Colonic mucosa (tissue), 4 donors: ENCODE measurements around the gene WDR90. TPM values are rescaled to one million over a fixed set of nuclear protein-coding genes. Genes with fewer than 3 reads are reported as not detected.

Experiments used
- DNase-seq: peaks from one replicate; pipeline ENCODE4 v3.0.0-alpha.2; 2020
- H3K27ac ChIP-seq: fragments of 200-600 bp; one replicate; pipeline ENCODE4 v1.8.0; 2021
- H3K27me3 ChIP-seq: fragments of 200-600 bp; one replicate; pipeline ENCODE4 v1.8.0; 2021
- H3K36me3 ChIP-seq: fragments of 200-600 bp; one replicate; pipeline ENCODE4 v1.8.0; 2021
- H3K4me1 ChIP-seq: fragments of 200-600 bp; one replicate; pipeline ENCODE4 v1.8.0; 2021; ENCODE audit warnings: mild to moderate bottlenecking
- H3K4me3 ChIP-seq: fragments of 200-600 bp; one replicate; pipeline ENCODE4 v1.8.0; 2021
- H3K9ac ChIP-seq, 2 donors: one replicate each; pipeline ENCODE4 v1.7.0; 2013; ENCODE audit warnings: control low read depth in 2 of 2, low read depth in 2 of 2, low read length in 2 of 2
- H3K9me3 ChIP-seq: fragments of 200-600 bp; one replicate; pipeline ENCODE4 v1.8.0; 2021
- intact Hi-C: fragments of 100-400 bp; cut with DNase I; formaldehyde crosslinking; loops from one replicate; pipeline ENCODE4 v1.14.1; 2022
- total RNA-seq, 2 donors: library from RNA; stranded (reverse); fragmentation: NEBNext Ultra II Directional in 1 of 2; extraction: Animal tissue kit (Norgen Biotek cat#: 25700) in 1 of 2; gene quantifications; one replicate each; pipeline ENCODE4 v1.2.1, GENCODE V29; 2021
- TF ChIP-seq, protein P1 (sequence below): fragments of 200-600 bp; IDR thresholded peaks from one replicate; pipeline ENCODE4 v1.8.0; 2022; ENCODE audit warnings: antibody characterized with exemption, mild to moderate bottlenecking
- donor health status: healthy.
- donor health status: DM: no; HTN: no; CAD: no.
- donor health status: DM: no; HTN: no; CAD: no.

Gene WDR90
- total RNA-seq, 2 donors from 2014 or later: 25.1 to 122 TPM

DNA sequence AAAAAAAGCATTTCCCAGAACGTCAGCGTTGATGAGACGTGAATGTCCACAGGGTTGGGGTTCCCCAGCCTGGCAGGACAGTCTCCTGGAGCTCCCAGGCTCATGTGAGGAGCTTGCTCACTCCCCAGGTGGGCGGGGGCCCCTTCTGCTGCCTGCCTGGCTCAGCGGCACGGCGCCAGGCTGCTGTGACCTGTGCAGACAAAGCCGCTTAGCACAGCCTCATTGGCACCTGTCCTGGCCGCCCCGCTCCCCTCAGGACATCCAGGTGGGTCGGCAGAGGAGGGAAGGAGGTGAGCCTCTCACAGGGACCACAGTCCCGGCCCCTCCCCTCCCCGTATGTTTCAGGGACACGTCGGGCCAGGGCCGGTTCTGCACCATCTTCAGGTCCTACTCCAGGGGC lies 31.3 kb upstream of the WDR90 start:
- no peak overlapping the region for H3K4me3 ChIP-seq
- TF ChIP-seq, protein P1, sequence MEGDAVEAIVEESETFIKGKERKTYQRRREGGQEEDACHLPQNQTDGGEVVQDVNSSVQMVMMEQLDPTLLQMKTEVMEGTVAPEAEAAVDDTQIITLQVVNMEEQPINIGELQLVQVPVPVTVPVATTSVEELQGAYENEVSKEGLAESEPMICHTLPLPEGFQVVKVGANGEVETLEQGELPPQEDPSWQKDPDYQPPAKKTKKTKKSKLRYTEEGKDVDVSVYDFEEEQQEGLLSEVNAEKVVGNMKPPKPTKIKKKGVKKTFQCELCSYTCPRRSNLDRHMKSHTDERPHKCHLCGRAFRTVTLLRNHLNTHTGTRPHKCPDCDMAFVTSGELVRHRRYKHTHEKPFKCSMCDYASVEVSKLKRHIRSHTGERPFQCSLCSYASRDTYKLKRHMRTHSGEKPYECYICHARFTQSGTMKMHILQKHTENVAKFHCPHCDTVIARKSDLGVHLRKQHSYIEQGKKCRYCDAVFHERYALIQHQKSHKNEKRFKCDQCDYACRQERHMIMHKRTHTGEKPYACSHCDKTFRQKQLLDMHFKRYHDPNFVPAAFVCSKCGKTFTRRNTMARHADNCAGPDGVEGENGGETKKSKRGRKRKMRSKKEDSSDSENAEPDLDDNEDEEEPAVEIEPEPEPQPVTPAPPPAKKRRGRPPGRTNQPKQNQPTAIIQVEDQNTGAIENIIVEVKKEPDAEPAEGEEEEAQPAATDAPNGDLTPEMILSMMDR: no peak
- H3K4me1 ChIP-seq: no peaks in the 10 kb centered on the region
- H3K9me3 ChIP-seq: no peaks in the 10 kb centered on the region
- no peak overlapping the region for H3K9ac ChIP-seq
- intact Hi-C loops: no loop called here
- H3K36me3 ChIP-seq: no peaks in the 10 kb centered on the region
- DNase-seq: no peak
- H3K27me3 ChIP-seq: no peaks in the 10 kb centered on the region
- no peak overlapping the region for H3K27ac ChIP-seq

DNA sequence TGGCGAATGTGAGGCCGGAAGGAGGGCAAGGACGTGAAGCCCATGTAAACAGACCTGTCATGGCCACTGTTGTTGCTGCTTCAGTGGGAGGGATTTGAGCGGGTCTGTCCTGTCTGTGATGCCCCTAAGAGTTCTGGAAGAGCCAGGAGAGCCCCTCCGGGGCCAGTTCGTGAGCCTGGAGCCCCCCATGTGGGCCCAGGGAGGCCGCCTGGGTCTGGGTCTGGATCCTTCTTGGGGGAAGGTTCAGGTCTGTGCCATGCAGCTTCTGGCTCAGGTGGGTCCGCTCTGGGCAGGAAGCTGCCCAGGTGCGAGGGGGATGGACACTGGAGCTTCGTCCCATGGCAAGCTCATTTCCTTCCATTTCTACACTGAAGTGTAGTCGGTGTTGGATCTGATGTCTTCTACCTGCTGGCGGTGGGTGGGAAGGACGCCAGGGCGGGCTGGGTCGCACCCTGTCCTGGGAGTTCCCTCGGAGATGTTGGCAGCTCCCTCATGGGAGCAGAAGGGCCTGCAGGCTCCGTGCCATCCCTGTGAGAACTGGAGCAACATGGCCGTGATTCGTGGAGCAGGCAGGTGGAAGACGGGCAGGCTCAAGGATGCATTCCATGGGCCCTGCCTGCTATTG lies 29.6 kb upstream of the WDR90 start:
- Histone ChIP-seq H3K27me3 (no peaks in the 10 kb centered on the region), H3K27ac (no peak overlapping the region), H3K4me1 (no peaks in the 10 kb centered on the region), H3K9ac (no peak overlapping the region), H3K9me3 (no peaks in the 10 kb centered on the region), H3K4me3 (no peak overlapping the region), H3K36me3 (no peaks in the 10 kb centered on the region)
- DNase-seq: no peak
- intact Hi-C loops: no loop called here
- TF ChIP-seq, protein P1: no peak

DNA sequence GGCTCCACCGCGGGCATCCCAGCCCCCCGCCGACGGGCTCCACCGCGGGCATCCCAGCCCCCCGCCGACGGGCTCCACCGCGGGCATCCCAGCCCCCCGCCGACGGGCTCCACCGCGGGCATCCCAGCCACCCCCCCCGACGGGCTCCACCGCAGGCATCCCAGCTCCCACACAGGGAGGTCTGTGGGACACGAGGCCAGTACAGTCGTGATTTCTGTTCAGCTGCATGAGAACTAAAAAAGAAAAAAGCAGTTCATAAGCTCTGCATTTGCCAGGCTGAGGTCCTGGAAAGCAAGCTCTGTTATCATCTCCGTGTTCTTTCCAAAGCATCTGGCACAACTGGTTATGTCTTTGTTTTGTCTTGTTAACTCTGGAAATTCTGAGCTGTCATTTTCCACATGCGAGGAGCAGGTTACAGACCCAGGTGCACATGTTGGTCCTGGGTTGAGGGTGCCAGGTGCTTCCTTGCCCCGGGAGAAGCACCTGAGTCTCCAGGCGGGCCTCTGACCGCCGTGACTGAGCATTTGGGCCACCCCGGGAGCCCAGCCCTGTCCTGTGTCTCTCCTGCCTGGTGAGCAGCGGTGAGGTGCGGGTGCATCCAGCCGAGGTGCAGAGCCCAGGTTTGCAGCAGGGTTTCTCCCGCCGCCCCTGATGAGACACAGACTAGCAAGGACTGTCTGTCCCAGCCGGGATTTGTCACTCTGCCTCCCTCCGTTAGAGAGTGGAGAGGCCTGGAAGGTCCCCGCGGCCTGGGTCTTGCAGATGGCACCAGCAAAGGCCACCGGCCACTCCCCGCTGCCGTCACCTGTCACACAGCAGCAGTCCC lies 28.3 kb upstream of the WDR90 start:
- no peak for DNase-seq
- peaks cover 3% of the 10 kb centered on the region for H3K36me3 ChIP-seq
- H3K27me3 ChIP-seq: no peaks in the 10 kb centered on the region
- no peak overlapping the region for H3K27ac ChIP-seq
- H3K9ac ChIP-seq: no peak overlapping the region
- H3K4me1 ChIP-seq: no peaks in the 10 kb centered on the region
- TF ChIP-seq, protein P1: no peak
- intact Hi-C loops: no loop called here
- no peaks in the 10 kb centered on the region for H3K9me3 ChIP-seq
- no peak overlapping the region for H3K4me3 ChIP-seq

DNA sequence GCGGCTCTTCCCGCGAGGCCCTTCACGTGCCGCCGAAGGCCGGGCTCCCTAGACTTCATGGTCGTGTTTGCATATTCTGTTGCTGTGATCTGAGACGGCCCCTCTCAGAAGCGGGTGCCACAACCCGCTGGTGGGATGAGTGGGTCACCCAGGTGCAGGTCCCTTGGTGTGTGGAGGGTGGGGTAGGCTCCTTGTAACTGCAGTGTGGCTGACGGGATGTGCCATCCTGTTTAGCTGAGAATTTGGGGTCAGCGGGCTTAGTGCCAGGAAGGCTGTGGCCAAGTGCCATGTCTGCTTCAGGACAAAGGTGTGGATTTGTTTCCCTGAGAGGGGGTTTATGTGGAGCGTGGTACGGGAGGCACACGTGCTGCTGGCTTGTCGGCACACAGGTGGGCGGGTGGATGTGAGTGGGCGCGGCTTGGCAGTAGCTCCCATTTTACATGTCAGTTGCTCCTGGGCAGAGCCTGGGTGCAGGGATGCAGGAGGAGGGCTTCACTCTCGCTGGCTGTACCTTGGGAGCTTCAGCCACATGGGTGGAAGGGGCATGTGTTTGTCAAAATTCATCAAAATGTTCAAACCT lies 27.5 kb upstream of the WDR90 start:
- Histone ChIP-seq H3K9ac (no peak overlapping the region), H3K4me3 (no peak overlapping the region), H3K9me3 (no peaks in the 10 kb centered on the region), H3K36me3 (peaks cover 5% of the 10 kb centered on the region), H3K4me1 (no peaks in the 10 kb centered on the region), H3K27me3 (no peaks in the 10 kb centered on the region), H3K27ac (no peak overlapping the region)
- DNase-seq: no peak
- TF ChIP-seq, protein P1: no peak
- intact Hi-C loops: no loop called here

DNA sequence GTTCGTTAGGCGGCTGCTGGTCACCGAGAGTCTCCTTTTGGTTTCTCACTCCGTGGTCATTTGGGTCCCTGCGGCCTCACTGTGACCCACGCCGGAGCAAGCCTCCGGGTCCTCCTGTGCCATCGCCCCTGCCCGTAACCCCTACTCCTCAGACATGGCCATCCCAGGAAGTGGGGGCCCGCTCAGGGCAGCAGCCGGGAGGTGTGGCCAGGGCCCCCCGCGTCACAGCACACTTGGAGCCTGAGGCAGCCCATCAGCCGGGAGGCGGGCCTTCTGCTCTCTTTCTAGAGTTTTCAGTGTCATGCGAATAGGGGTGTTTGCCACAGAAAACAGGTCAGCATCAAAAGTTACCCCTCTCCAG lies 26.3 kb upstream of the WDR90 start:
- Histone ChIP-seq H3K27me3 (no peaks in the 10 kb centered on the region), H3K9me3 (no peaks in the 10 kb centered on the region), H3K4me1 (no peaks in the 10 kb centered on the region), H3K36me3 (peaks cover 5% of the 10 kb centered on the region), H3K4me3 (no peak overlapping the region), H3K9ac (no peak overlapping the region), H3K27ac (no peak overlapping the region)
- no peak for DNase-seq
- intact Hi-C loops: no loop called here
- TF ChIP-seq, protein P1: no peak
